Effector memory CD8-positive, alpha-beta T cell (primary cell): ENCODE measurements around the gene NRTN.
A peak's percentile ranks its signal among the peaks of the same experiment; 100 is the strongest.
"Not testable (repeated sequence)": the region's sequence is repeated elsewhere in the genome, so short reads cannot be mapped to it uniquely, and the experiment has no call there.

Experiments
- ATAC-seq: fragments of 150-1000 bp; cut with Tn5 transposase; replicated peaks from 2 replicates; pipeline ENCODE4 v1.10.0; 2021; ENCODE audit warnings: mild to moderate bottlenecking, moderate library complexity
- DNase-seq, 3 experiments: peaks; one replicate each; pipeline ENCODE4 v3.0.0; 2021
- H3K27ac Mint-ChIP-seq, 2 donors: one replicate each; pipeline ENCODE4 v1.8.0; 2022; ENCODE audit warnings: mild to moderate bottlenecking in 2 of 2, mixed read lengths in 2 of 2, moderate library complexity in 2 of 2
- H3K27me3 Mint-ChIP-seq, 2 donors: one replicate each; pipeline ENCODE4 v1.8.0; 2022; ENCODE audit warnings: mixed read lengths in 2 of 2
- H3K36me3 Mint-ChIP-seq: one replicate; pipeline ENCODE4 v1.8.0; 2022; ENCODE audit warnings: mild to moderate bottlenecking, moderate library complexity, mixed read lengths; ENCODE audit not compliant: insufficient read depth
- H3K4me1 Mint-ChIP-seq, 2 donors: one replicate each; pipeline ENCODE4 v1.8.0; 2022; ENCODE audit warnings: low read depth in 2 of 2, mixed read lengths in 2 of 2
- H3K4me3 Mint-ChIP-seq, 2 donors: one replicate each; pipeline ENCODE4 v1.8.0; 2022; ENCODE audit warnings: mild to moderate bottlenecking in 2 of 2, mixed read lengths in 2 of 2, moderate library complexity in 2 of 2
- H3K9me3 Mint-ChIP-seq, 2 donors: one replicate each; pipeline ENCODE4 v1.8.0; 2022; ENCODE audit warnings: mixed read lengths in 2 of 2

The NRTN gene

DNA sequence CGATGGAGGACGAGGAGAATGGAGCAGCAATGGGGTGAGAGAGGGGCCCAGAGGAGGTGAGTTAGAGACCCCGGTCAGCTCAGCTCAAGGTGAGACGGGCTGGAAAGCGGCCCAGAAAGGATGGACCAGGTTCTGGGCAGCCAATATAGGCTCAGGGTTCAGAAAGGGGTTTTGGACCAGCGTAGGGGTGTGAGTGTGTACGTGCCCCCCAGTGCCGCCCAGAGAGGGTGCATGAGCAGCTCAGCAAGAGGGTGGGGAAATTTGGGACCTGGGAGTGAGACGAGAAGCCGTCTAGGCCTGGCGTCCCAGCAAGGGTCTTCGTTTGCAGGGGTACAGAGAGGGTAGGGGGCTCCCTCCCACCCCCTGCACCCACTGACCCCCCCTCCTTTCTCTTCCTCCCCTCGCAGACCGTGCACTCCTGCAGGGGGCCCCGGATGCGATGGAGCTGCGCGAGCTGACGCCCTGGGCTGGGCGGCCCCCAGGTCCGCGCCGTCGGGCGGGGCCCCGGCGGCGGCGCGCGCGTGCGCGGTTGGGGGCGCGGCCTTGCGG is 22.5 kb downstream of the NRTN start:
- H3K4me3 Mint-ChIP-seq, result peak overlapping the region; percentile 66 to 78
- H3K36me3 Mint-ChIP-seq, result peaks cover 22% of the 10 kb centered on the region
- peak overlapping the region in 1 of 2 donors; percentile 70 for H3K27ac Mint-ChIP-seq
- H3K27me3 Mint-ChIP-seq, result peaks cover 8 to 11% of the 10 kb centered on the region in 2 donors
- H3K4me1 Mint-ChIP-seq, result peaks cover 8 to 11% of the 10 kb centered on the region in 2 donors
- no peak for ATAC-seq
- no peak for DNase-seq
- no peaks in the 10 kb centered on the region for H3K9me3 Mint-ChIP-seq

DNA sequence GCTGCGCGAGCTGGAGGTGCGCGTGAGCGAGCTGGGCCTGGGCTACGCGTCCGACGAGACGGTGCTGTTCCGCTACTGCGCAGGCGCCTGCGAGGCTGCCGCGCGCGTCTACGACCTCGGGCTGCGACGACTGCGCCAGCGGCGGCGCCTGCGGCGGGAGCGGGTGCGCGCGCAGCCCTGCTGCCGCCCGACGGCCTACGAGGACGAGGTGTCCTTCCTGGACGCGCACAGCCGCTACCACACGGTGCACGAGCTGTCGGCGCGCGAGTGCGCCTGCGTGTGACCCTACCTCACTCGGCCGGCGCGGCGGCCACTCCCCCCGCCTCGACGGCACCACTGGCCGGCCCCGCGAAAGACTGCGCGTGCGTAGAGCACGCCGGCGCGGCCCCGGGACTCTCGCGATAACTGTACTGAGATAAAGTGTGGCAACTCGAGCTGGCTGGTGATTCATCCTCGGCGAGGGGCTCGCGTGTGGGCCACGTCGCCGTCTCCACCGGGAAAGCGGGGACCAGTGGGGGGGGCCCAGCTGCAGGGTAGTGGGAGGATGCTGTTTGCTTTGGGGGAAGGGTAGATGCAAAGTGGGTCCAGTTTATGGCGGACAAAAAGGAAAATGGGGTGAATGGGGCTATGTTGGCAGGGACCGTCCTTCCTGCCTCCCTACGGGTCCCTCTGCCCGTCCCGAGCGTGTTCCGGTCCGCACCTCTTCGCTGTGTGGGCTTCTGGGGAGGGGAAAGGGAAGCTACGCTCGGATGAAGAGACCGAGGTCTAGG is 23.2 kb downstream of the NRTN start:
- Mint-ChIP-seq H3K27me3 (peaks cover 8 to 13% of the 10 kb centered on the region in 2 donors), H3K36me3 (peaks cover 22% of the 10 kb centered on the region), H3K9me3 (no peaks in the 10 kb centered on the region), H3K4me3 (peak overlapping the region; percentile 83 to 90), H3K4me1 (peaks cover 8 to 11% of the 10 kb centered on the region in 2 donors), H3K27ac (peak overlapping the region; percentile 94 to 96)
- DNase-seq, result peak; percentile 80 to 90 (median 87)
- peak; percentile 82 for ATAC-seq

DNA sequence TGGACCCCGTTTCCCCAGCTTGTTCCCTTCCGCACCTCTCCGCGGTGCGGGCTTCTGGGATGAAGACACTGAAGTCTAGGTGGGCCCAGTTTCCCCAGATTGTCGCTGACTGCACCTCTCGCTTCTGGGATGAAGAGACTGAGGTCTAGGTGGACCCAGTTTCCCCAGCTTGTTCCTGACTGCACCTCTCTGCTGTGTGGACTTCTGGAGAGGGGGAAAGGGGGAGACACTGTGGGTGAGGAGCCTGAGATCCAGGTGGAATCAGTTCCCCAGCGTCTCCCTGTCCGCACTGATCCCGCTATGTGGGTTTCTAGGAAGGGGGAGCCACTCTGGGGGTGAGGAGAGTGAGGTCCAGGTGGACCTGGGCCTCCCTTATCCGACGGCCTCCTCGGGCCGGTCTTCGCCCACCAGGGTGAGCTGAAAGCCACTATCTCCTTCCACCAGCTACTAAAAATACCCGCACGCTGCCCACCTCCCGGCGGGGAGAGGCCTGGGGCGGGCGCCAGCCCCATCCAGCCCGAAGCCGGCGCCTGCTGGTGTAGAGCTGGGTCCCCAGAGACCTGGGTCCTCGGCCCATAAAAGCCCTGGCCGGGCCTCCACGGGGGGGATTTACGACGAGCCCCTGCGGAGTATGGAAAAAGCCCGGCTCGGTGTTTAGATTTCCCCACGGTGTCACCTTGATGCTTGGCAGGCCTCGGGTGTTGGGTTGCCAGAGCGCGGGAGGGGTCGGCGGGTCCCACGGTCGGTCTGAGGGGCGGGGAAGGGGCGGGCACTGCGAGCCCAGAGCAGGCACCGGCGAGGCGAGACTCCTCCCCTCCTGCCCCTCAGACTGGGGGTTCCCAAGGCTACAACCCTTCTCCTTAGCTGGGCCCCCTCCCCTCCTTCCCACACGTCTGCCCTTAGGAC is 24.0 kb downstream of the NRTN start:
- H3K36me3 Mint-ChIP-seq, result peaks cover 18% of the 10 kb centered on the region
- peaks cover 11 to 16% of the 10 kb centered on the region in 2 donors for H3K27me3 Mint-ChIP-seq
- H3K4me3 Mint-ChIP-seq, result peak overlapping the region; percentile 83 to 90
- H3K9me3 Mint-ChIP-seq, result no peaks in the 10 kb centered on the region
- DNase-seq (no peak), ATAC-seq (no peak)
- H3K27ac Mint-ChIP-seq, result peak overlapping the region; percentile 94 to 96
- H3K4me1 Mint-ChIP-seq, result peaks cover 8 to 11% of the 10 kb centered on the region in 2 donors

DNA sequence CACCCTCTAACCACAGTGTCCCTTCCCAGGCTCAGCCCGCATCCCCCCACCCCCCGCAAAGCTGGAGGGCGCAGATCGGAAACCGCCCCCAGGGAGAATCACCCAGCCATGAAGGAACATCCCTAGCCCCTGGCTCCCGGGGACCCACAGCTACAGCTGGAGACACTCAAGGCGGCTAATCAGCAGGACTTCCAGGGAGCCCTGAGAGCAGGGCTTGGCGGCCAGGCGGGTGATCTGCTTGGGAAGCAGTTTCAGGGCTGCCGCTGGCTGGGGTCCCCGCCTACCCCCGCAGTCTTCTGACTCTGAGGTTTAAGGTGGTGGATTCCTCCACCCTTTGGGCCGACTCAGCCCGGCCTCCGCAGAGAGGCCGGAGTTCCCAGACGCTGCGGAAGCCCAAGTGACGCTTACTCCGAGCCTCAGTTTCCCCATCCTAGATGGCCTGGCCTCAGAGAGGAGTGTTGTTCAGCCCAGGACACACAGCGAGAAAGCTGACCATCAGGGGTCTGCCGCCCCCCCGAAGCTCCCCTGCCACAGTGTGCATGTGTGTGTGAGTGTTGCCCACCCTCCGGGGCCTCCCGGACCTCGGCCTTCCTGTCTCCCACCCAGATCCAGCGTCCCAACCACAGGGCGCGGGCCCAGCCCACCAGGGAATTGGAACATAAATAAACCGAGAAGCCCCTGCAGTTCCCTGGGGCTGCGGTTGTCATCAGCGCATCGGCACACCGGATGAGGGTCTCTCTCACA is 24.9 kb downstream of the NRTN start:
- Mint-ChIP-seq H3K4me3 (peak overlapping the region in 1 of 2 donors; percentile 53), H3K27me3 (peaks cover 18 to 20% of the 10 kb centered on the region in 2 donors), H3K4me1 (peaks cover 8 to 11% of the 10 kb centered on the region in 2 donors), H3K36me3 (peaks cover 18% of the 10 kb centered on the region), H3K27ac (peak overlapping the region in 1 of 2 donors; percentile 35), H3K9me3 (no peaks in the 10 kb centered on the region)
- no peak for ATAC-seq
- no peak for DNase-seq

DNA sequence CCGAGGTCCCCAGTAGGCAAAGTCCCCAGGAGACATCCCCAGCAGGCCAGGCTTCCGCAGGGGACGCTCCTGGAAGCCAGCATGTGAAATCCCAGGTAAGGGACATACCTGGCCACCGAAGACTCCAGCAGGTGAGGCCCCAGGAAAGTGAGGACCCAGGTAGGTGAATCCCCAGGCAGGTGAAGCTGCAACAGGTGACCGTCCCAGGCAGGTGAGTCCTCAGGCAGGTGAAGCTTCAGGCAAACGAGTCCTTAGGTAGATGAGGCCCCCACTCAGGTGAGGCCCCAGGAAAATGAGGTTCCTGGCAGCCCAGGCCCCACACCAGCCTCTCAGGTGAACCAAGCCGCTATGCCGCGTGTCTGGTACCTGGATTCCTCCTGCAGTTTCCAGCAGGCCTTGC is 26.3 kb downstream of the NRTN start:
- peaks cover 18 to 31% of the 10 kb centered on the region in 2 donors for H3K27me3 Mint-ChIP-seq
- no peak overlapping the region for H3K27ac Mint-ChIP-seq
- H3K9me3 Mint-ChIP-seq, result no peaks in the 10 kb centered on the region
- peaks cover 8 to 11% of the 10 kb centered on the region in 2 donors for H3K4me1 Mint-ChIP-seq
- no peak for ATAC-seq
- H3K36me3 Mint-ChIP-seq, result peaks cover 18% of the 10 kb centered on the region
- no peak for DNase-seq
- no peak overlapping the region for H3K4me3 Mint-ChIP-seq

DNA sequence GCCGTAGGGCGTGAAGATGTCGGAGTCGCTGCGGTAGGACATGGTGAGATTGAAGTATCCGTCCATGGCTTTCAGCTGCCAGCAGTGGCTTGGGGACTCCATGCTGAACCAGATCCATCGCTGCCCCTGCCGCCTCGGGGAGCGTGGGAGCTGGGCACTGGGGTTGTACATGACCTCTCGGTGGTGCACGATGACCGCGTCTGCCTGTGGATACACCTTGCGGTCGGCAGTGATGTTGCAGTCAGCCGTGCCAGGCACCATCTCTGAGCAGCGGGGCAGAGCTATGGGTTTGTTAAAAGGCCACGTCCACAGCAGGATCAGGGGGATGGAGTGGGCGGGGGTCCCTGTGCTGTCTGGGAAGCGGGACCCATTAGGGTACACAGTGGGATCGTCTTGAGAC is 27.2 kb downstream of the NRTN start:
- Mint-ChIP-seq H3K4me3 (no peak overlapping the region), H3K27ac (no peak overlapping the region), H3K27me3 (peaks cover 18 to 32% of the 10 kb centered on the region in 2 donors), H3K4me1 (peaks cover 6 to 7% of the 10 kb centered on the region in 2 donors), H3K9me3 (no peaks in the 10 kb centered on the region), H3K36me3 (peaks cover 14% of the 10 kb centered on the region)
- no peak for DNase-seq
- no peak for ATAC-seq

DNA sequence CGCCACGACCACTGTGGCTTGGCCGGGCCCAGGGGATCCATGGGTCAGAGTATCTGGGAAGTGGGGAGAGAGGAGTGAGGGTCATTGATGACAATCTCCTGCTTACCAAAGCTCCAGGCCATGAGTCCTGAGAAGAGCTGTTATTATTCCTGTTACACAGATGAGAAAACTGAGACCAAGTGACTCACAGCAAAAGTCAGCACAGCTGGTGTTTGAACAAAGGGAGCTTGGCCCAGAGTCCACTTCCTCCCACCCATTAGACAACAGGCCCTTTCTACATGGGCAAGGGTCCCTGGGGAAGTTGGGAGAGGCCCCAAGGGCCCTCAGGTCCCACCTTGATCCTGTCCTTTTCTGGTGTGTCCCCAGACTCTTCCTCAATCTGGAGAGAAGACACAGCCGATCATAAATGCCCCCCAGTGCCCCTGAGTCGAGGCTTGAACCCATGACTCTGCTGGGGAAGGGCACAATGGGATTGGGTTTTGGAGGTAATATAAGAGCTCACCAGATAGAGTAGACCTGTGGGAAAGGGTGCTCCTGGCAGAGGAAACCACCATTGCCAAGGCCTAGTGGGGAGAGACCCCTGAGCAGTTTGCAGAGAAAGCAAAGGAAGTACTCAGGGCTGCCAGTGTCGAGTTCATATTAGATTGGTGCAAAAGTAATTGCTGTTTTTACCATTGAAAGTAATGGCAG is 27.8 kb downstream of the NRTN start:
- no peak overlapping the region for H3K27ac Mint-ChIP-seq
- no peak for ATAC-seq
- no peak for DNase-seq
- H3K9me3 Mint-ChIP-seq, result no peaks in the 10 kb centered on the region
- no peak overlapping the region for H3K4me3 Mint-ChIP-seq
- peaks cover 10% of the 10 kb centered on the region for H3K36me3 Mint-ChIP-seq
- H3K27me3 Mint-ChIP-seq, result peaks cover 18 to 38% of the 10 kb centered on the region in 2 donors
- peaks cover 3 to 4% of the 10 kb centered on the region in 2 donors for H3K4me1 Mint-ChIP-seq

DNA sequence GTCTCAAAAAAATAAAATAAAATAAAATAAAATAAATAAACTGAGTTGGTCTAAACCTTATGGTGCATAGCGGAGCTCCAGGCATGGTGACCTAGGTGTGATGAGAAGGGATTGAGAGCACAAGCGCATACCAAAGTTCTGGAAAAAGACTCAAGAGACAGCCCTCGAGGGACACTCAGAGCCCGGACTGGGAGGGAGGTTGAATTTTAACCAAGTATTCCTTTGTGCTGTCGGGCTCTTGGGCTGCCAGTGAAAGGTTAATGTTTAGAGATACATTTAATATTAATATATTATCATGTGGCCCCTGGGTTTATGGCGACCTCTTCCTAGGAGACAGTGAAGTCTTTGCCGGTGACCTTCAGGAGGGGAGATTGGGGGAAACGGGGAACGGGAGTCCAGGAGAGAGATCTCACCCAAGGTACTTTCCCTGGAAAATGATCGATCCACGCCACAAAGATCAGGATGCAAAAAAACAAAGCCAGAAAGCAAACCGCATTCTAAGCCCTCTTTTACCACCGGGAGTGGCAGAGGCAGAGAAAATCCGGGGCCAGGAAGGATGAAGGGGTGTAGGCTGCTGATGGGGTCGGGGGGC is 33.0 kb downstream of the NRTN start:
- peaks cover 0 to 5% of the 10 kb centered on the region in 2 donors for H3K4me1 Mint-ChIP-seq
- no peak for ATAC-seq
- no peak for DNase-seq
- H3K27ac Mint-ChIP-seq, result no peak overlapping the region
- H3K9me3 Mint-ChIP-seq, result no peaks in the 10 kb centered on the region
- H3K4me3 Mint-ChIP-seq, result no peak overlapping the region
- no peaks in the 10 kb centered on the region for H3K36me3 Mint-ChIP-seq
- H3K27me3 Mint-ChIP-seq, result peaks cover 13 to 44% of the 10 kb centered on the region in 2 donors

DNA sequence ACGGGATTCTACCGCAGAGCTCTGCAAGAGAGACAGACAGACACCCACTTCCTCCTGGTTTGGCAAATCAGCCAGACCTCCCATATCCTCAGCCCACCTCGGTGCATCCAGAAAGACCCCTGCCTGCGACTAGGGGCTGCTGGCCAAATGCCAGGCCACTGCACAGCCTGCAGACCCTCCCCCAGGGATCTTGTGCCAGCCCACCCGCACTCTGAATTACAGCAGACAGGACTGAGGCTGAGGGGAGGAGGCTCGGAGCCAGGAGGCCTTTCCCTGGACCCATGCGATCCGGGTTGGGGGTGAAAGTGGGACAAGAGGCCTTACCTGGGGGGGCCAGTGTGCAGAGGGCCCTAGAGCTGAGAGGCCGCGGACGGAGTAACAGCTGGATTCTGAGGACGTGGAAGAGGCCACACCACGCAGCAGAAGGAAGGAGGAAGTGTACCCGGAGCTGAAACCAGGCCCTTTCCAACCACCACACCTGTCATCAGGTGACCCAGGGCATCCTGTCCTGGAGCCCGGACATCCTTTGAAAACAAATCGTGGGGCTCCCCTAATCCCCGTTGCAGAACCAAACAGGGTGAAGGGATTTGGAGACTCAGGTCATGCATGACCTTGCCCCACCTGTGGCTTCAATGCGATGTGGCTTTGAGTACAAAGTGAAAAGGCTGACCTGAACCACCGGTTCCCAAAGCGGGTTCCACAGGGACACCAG is 33.6 kb downstream of the NRTN start:
- H3K27me3 Mint-ChIP-seq, result peaks cover 13 to 50% of the 10 kb centered on the region in 2 donors
- no peak overlapping the region for H3K4me3 Mint-ChIP-seq
- ATAC-seq (no peak), DNase-seq (no peak)
- peaks cover 0 to 5% of the 10 kb centered on the region in 2 donors for H3K4me1 Mint-ChIP-seq
- no peaks in the 10 kb centered on the region for H3K36me3 Mint-ChIP-seq
- H3K9me3 Mint-ChIP-seq, result no peaks in the 10 kb centered on the region
- no peak overlapping the region for H3K27ac Mint-ChIP-seq

DNA sequence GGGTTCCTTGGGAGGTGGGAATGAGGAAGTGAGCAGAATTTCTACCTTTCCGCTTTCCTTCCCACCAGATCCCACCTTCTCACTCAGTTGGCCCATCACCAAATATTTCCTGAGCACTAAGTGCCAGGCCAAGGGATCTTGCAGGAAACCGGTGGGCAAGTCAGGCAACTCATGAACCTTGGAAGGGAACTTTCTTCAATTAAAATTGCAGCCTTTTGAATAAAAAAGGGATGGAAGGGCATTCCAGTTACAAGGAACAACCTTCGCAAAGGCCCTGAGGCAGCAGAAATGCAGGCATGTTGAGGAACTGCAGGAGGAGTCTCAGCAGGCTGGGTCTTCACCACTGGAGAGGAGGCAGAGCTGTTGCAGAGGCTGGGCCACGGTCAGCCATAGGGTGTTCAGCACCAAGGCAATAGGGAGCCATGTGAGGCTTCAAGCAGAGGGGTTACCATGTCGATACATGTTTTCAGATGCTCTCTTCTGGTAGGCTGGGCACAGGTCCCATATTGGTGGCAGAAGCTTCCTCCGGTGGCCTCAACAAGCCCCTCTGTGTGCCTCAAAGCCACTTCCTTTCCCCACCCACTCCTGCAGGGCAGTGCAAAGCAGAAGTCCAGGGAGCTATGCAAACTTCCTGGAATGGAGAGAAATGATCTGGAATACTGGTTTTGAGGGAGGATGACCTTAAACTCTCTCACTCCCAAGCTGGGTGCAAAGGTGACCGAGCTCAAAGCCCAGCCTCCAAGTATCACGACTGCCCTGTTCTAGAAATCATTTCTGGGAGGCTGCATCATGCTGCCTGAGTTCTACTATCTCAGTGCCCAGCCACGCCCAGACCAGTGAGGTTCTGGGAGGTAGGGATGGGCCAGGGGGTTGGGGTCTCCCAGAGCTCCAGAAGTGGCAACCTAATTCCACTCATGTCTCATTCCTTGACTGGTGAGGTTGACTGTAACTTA is 34.5 kb downstream of the NRTN start, which contains the start of gene FUT6:
Gene FUT6, minus strand, starts transcription at position 638 of the 953 bp plus-strand sequence. CDS start 7,135 bp downstream, outside the sequence.
- no peak for DNase-seq

DNA sequence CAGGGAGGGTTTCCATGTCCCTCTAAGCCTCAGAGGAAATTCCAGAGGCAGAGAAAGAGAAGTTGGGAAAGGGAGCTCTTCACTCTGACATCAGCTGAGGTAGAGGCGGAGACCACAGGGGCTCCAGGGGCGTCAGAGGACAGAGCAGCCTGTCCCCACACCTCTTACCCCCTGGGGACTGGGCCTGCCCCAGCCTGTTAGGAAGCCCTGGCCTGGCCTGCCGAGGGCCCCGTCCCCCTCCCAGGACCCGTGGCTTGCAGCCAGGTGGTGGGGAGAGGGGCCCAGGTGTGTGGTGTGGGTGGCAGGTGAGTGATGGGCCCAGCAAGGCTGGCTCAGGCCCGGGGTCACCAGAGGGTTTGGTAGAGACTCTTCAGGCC is 36.9 kb downstream of the NRTN start:
- not testable (repeated sequence) for DNase-seq, H3K9me3 Mint-ChIP-seq, H3K27ac Mint-ChIP-seq, H3K4me1 Mint-ChIP-seq, H3K36me3 Mint-ChIP-seq, ATAC-seq, H3K4me3 Mint-ChIP-seq
- H3K27me3 Mint-ChIP-seq, result peaks cover 7 to 35% of the 10 kb centered on the region in 2 donors

More for the DNA sequence above, 34.5 kb downstream of the NRTN start, which contains the start of gene FUT6:
- peaks cover 0 to 5% of the 10 kb centered on the region in 2 donors for H3K4me1 Mint-ChIP-seq
- no peaks in the 10 kb centered on the region for H3K36me3 Mint-ChIP-seq
- no peak within 1 kb of the TSS for H3K4me3 Mint-ChIP-seq
- H3K27ac Mint-ChIP-seq, result peak within 1 kb of the TSS in 1 of 2 donors; percentile 51
- ATAC-seq, result no peak
- no peaks in the 10 kb centered on the region for H3K9me3 Mint-ChIP-seq
- H3K27me3 Mint-ChIP-seq, result peaks cover 7 to 44% of the 10 kb centered on the region in 2 donors
